Gastroesophageal sphincter (tissue), 4 donors: ENCODE data around the gene PIK3CD. TPM values are rescaled to one million over a fixed set of nuclear protein-coding genes. Genes with fewer than 3 reads are reported as not detected.
"Not testable (repeated sequence)": the region's sequence is repeated elsewhere in the genome, so short reads cannot be mapped to it uniquely, and the experiment has no call there.

ENCODE experiments used
- ATAC-seq: fragments of 150-250 bp; one replicate; pipeline ENCODE4 v1.9.1; 2016; ENCODE audit warnings: mild to moderate bottlenecking, moderate library complexity
- H3K27ac ChIP-seq, 4 donors: fragments of 200-600 bp; sonication (generic) in 3 of 4; 1 replicate in 3 of 4; 2 replicates in 1 of 4; pipeline ENCODE4 v1.5.1; 2016 to 2019
- H3K27me3 ChIP-seq: fragments of 200-600 bp; sonication (generic); one replicate; pipeline ENCODE4 v1.5.1; 2019
- H3K36me3 ChIP-seq, 2 donors: fragments of 200-600 bp; sonication (generic); one replicate each; pipeline ENCODE4 v1.5.1; 2019; ENCODE audit warnings: control low read depth in 1 of 2
- H3K4me1 ChIP-seq, 3 donors: fragments of 200-600 bp; sonication (generic); 1 replicate in 2 of 3; 2 replicates in 1 of 3; pipeline ENCODE4 v1.5.1; 2016 to 2019; ENCODE audit warnings: control low read depth in 2 of 3
- H3K4me3 ChIP-seq, 2 donors: fragments of 200-600 bp; sonication (generic); one replicate each; pipeline ENCODE4 v1.5.1; 2019; ENCODE audit warnings: mild to moderate bottlenecking in 1 of 2, moderate library complexity in 1 of 2
- H3K9me3 ChIP-seq, 3 donors: fragments of 200-600 bp; sonication (generic); one replicate each; pipeline ENCODE4 v1.5.1; 2017 to 2019; ENCODE audit warnings: control low read depth in 2 of 3
- EP300 ChIP-seq: sonication (generic); formaldehyde crosslinking; IDR thresholded peaks from one replicate; pipeline ENCODE4 v1.6.1; 2017; ENCODE audit warnings: antibody characterized with exemption, mild to moderate bottlenecking
- POLR2A ChIP-seq, 2 donors: fragments of 450-650 bp; IDR thresholded peaks; one replicate each; pipeline ENCODE4 v1.6.1; 2017; ENCODE audit warnings: antibody characterized with exemption in 2 of 2, mild to moderate bottlenecking in 2 of 2, moderate library complexity in 1 of 2
- POLR2AphosphoS5 ChIP-seq: sonication (generic); formaldehyde crosslinking; IDR thresholded peaks from one replicate; pipeline ENCODE4 v1.6.1; 2017; ENCODE audit warnings: antibody characterized with exemption
- WGBS, 2 donors: methylation state at CpG; one replicate each; pipeline ENCODE4 v1.1.5; 2018; ENCODE audit warnings: low coverage in 1 of 2; 5-methylcytosine and 5-hydroxymethylcytosine counted together
- total RNA-seq, 4 donors: library from RNA; depleted of rRNA; stranded (reverse); fragments of >200 nt; gene quantifications; one replicate each; pipeline ENCODE4 v1.1.0, GENCODE V29; 2016
- TF ChIP-seq, protein P1 (sequence below), 4 experiments: fragments of 200-600 bp in 2 of 4; fragments of 450-650 bp in 2 of 4; sonication (generic) in 1 of 4; IDR thresholded peaks; one replicate each; pipeline ENCODE4 v1.5.1; 2017 to 2019; ENCODE audit warnings: antibody characterized with exemption in 4 of 4, mild to moderate bottlenecking in 2 of 4, moderate library complexity in 2 of 4

Gene PIK3CD
- total RNA-seq, 4 donors from 2014 or later, result 8.2 to 18.2 (median 15.4) TPM

DNA sequence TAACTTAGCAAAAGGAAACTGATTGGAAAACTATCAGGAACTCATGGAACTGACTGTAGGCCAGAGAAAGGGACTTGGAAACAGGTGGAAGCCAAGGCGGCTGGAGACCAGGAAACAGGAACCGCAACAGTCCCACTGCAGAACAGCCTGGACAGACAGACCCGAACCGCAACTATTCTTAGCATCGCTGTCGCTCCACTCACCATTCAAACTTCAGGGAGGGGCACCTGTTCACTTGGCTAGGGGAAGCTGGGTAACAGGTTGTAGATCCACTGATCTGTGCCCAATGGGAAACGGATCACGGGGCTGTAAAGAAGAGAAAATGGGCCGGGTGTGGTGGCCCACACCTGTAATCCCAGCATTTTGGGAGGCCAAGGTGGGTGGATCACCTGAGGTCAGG, 110.3 kb downstream of the PIK3CD start:
- TF ChIP-seq, protein P1, sequence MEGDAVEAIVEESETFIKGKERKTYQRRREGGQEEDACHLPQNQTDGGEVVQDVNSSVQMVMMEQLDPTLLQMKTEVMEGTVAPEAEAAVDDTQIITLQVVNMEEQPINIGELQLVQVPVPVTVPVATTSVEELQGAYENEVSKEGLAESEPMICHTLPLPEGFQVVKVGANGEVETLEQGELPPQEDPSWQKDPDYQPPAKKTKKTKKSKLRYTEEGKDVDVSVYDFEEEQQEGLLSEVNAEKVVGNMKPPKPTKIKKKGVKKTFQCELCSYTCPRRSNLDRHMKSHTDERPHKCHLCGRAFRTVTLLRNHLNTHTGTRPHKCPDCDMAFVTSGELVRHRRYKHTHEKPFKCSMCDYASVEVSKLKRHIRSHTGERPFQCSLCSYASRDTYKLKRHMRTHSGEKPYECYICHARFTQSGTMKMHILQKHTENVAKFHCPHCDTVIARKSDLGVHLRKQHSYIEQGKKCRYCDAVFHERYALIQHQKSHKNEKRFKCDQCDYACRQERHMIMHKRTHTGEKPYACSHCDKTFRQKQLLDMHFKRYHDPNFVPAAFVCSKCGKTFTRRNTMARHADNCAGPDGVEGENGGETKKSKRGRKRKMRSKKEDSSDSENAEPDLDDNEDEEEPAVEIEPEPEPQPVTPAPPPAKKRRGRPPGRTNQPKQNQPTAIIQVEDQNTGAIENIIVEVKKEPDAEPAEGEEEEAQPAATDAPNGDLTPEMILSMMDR (IDR thresholded peaks at IDR 0.05), result no peak
- TF ChIP-seq POLR2A (IDR thresholded peaks at IDR 0.05) (no peak), POLR2AphosphoS5 (no peak), EP300 (no peak)
- 84 to 95% methylated on average over 4 to 9 of the region's 9 CpGs for WGBS, 2 donors
- Histone ChIP-seq H3K27me3 (no peaks in the 10 kb centered on the region), H3K4me1 (peaks cover 0 to 24% (median 0%) of the 10 kb centered on the region in 3 donors), H3K9me3 (no peaks in the 10 kb centered on the region), H3K4me3 (no peak overlapping the region), H3K27ac (no peak overlapping the region), H3K36me3 (peaks cover 0 to 16% of the 10 kb centered on the region in 2 donors)
- ATAC-seq, result no peak

DNA sequence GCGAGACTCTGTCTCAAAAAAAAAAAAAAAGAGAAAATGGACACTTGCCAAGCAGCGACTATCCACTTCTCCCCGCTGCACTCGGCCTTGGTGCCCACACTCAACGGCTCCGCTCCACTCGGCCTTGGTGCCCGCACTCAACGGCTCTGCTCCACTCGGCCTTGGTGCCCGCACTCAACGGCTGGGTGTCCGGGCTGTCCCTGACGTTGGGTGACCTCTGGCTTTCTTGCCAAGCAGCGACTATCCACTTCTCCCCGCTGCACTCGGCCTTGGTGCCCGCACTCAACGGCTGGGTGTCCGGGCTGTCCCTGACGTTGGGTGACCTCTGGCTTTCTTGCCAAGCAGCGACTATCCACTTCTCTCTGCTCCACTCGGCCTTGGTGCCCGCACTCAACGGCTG, 110.9 kb downstream of the PIK3CD start:
- not testable (repeated sequence) for H3K4me3 ChIP-seq, H3K9me3 ChIP-seq, H3K27me3 ChIP-seq, ATAC-seq, H3K27ac ChIP-seq
- 89 to 92% methylated on average over 17 to 20 of the region's 25 CpGs for WGBS, 2 donors
- peaks cover 0 to 16% of the 10 kb centered on the region in 2 donors for H3K36me3 ChIP-seq
- peaks cover 0 to 24% (median 0%) of the 10 kb centered on the region in 3 donors for H3K4me1 ChIP-seq

DNA sequence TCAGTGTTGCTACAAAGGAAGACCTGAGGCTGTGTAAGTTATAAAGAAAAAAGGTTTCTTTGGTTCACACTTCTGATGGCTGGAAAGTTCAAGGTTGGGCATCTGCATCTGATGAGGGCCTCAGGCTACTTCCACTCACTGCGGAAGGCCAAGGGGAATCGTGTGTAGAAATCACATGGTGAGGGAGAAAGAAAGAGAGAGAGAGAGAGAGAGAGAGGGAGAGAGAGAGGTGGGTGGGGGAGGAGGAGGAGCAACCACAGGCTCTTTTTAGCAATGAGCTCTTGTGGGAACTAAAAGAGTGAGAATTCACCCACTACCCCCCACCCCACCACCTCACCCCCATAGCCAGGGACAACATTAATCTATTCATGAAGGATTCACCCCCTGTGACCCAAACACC, 112.4 kb downstream of the PIK3CD start:
- 75% methylated on average over 2 of the region's 2 CpGs; no CpG with 5 or more reads in 1 of the 2 donors for WGBS, 2 donors
- H3K4me3 ChIP-seq, result no peak overlapping the region
- H3K36me3 ChIP-seq, result peaks cover 0 to 16% of the 10 kb centered on the region in 2 donors
- H3K27me3 ChIP-seq, result no peaks in the 10 kb centered on the region
- TF ChIP-seq POLR2A (IDR thresholded peaks at IDR 0.05), result no peak
- TF ChIP-seq POLR2AphosphoS5, result no peak
- TF ChIP-seq EP300, result no peak
- TF ChIP-seq, protein P1 (IDR thresholded peaks at IDR 0.05), result no peak
- H3K27ac ChIP-seq, result no peak overlapping the region
- peaks cover 0 to 13% (median 0%) of the 10 kb centered on the region in 3 donors for H3K4me1 ChIP-seq
- ATAC-seq, result no peak
- no peaks in the 10 kb centered on the region for H3K9me3 ChIP-seq

DNA sequence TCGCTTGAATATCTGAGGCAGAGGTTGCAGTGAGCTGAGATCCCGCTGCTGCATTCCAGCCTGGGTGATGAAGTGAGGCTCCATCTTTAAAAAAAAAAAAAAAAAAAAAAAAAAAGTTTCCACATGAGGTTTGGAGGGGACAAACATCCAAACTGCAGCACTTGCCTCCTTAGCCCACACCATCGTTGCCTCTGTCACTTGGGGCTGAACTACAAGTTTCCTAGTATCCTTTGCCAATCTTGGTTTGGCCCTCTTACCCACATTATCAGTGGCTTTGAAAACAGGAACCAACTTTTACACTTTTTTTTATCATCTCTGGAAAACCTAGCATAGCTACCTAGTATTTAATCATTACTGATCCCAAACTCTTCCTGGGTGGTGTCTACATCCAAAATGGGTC, 113.0 kb downstream of the PIK3CD start:
- H3K4me3 ChIP-seq, result no peak overlapping the region
- 68 to 84% methylated on average over 3 of the region's 3 CpGs for WGBS, 2 donors
- H3K27ac ChIP-seq, result no peak overlapping the region
- no peaks in the 10 kb centered on the region for H3K27me3 ChIP-seq
- no peaks in the 10 kb centered on the region for H3K9me3 ChIP-seq
- ATAC-seq, result no peak
- TF ChIP-seq EP300 (no peak), POLR2A (IDR thresholded peaks at IDR 0.05) (no peak), POLR2AphosphoS5 (no peak)
- TF ChIP-seq, protein P1 (IDR thresholded peaks at IDR 0.05), result no peak
- H3K4me1 ChIP-seq, result peaks cover 0 to 7% (median 0%) of the 10 kb centered on the region in 3 donors
- H3K36me3 ChIP-seq, result peaks cover 0 to 16% of the 10 kb centered on the region in 2 donors

DNA sequence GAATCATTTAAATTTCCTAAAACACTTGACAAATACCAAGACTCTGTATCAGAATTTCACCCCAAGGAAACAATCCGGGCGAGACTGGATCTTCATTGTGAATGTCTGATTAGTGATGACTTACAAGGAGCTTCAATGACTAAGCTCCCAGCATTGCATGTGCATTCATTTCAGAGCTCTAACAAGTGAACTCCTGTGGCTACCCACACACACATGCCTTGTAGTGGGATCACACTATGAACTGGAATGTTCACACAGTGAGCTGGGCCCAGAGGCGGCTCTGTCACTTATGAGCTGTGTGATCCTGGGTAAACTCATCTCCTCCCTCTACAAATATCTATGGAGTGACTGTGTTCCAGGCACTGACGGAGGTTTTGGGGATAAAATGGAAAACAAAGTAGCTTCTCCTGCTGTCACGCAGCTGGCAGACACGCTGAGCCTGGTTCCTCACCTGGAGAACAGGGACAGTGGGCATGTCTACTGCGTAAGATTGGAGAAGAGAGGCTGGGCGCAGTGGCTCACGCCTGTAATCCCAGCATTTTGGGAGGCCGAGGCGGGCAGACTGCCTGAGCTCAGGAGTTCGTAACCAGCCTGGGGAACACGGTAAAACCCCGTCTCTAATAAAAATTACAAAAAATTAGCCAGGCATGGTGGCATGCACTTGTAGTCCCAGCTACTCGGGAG, 115.4 kb downstream of the PIK3CD start:
- no peak for ATAC-seq
- no peak for TF ChIP-seq EP300
- TF ChIP-seq, protein P1 (IDR thresholded peaks at IDR 0.05), result no peak
- TF ChIP-seq POLR2AphosphoS5, result peak; percentile 22
- no peaks in the 10 kb centered on the region for H3K27me3 ChIP-seq
- no peak overlapping the region for H3K27ac ChIP-seq
- 60 to 84% methylated on average over 1 to 6 of the region's 15 CpGs for WGBS, 2 donors
- peaks cover 0 to 28% of the 10 kb centered on the region in 2 donors for H3K36me3 ChIP-seq
- no peaks in the 10 kb centered on the region for H3K4me1 ChIP-seq
- H3K4me3 ChIP-seq, result no peak overlapping the region
- no peaks in the 10 kb centered on the region for H3K9me3 ChIP-seq
